ENCODE data around the gene SSBP3. TPM values are rescaled to one million over a fixed set of nuclear protein-coding genes. Genes with fewer than 3 reads are reported as not detected.
"Not testable (repeated sequence)": the region's sequence is repeated elsewhere in the genome, so short reads cannot be mapped to it uniquely, and the experiment has no call there.

The SSBP3 gene
- total and polyA plus RNA-seq, 5 donors: 25.4 to 55.8 (median 32.5) TPM

DNA sequence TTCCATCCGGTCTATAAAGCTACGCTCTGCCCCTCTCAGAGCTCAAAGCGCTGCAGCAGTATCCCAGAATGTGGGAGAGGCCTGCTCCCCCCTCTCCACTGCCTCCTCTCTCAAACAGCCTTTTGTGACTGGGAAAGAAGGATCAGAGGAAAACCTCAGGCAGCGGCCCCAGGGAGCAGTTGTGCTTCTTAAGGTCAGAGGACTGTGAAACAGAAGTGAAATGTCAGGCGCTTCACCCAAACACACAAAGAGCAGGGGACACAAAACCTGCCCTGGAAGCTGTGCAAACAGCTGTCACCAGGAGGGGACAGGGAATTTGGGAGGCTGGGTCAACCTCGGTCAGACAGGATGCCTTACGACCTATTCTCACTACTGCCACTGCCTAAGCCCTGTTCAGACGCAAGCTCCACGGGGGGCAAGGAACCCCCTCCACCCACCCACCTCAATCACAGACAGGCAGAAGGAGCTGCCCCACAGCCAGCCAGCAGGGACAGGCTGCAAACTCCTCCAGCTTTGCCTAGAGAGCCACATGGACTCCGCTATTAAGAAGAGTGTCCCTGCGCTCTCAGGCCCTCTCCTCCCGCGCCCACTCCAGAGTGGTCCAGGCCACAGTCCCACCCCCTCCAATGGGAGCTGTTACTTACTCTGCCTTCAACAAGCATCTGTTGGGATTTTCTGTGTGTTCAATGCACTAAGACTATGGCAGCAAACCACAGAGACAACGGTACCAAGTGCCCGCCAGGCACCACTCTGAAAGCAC is 14.6 kb downstream of the SSBP3 start:
- H3K4me1 ChIP-seq (ENCODE audit: control insufficient read depth, insufficient read depth, low read length): peaks cover 8% of the 10 kb centered on the region
- H3K27me3 ChIP-seq (ENCODE audit: control insufficient read depth, insufficient read depth): no peaks in the 10 kb centered on the region
- no peak for ATAC-seq
- 90% methylated on average over 15 of the region's 15 CpGs for WGBS
- H3K27ac ChIP-seq (ENCODE audit: low read length): no peak overlapping the region
- no peaks in the 10 kb centered on the region for H3K9me3 ChIP-seq (ENCODE audit: control insufficient read depth, low read length)
- H3K4me3 ChIP-seq (ENCODE audit: low read length): no peak overlapping the region
- no peak for DNase-seq
- intact Hi-C loops (cut with DNase I): no loop called here

DNA sequence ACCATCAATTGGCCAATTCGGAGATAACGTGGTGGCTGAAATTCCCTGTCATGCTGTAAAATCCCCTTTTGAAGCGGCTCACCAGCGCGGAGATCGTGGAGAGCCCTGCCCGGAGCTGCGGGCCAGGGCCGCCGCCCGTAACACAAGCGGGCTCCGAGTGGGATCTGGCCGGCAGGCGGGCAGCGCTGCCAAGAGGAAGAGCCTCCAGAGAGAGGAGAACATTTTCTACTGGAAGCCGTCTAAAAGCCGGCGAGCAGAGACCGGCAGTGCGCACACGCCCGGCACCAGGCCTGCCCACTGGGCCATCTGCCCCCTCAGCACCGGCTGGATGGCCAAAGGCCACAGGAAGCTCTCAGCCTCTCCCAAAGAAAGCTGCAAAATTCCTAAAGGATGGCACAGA is 15.5 kb downstream of the SSBP3 start:
- intact Hi-C loops (cut with DNase I): no loop called here
- Histone ChIP-seq H3K4me3 (ENCODE audit: low read length) (no peak overlapping the region), H3K27me3 (ENCODE audit: control insufficient read depth, insufficient read depth) (no peaks in the 10 kb centered on the region), H3K27ac (ENCODE audit: low read length) (no peak overlapping the region), H3K4me1 (ENCODE audit: control insufficient read depth, insufficient read depth, low read length) (peaks cover 8% of the 10 kb centered on the region), H3K9me3 (ENCODE audit: control insufficient read depth, low read length) (no peaks in the 10 kb centered on the region)
- peak; percentile 42 to 59 (median 55) for DNase-seq
- 89% methylated on average over 24 of the region's 24 CpGs for WGBS
- no peak for ATAC-seq

DNA sequence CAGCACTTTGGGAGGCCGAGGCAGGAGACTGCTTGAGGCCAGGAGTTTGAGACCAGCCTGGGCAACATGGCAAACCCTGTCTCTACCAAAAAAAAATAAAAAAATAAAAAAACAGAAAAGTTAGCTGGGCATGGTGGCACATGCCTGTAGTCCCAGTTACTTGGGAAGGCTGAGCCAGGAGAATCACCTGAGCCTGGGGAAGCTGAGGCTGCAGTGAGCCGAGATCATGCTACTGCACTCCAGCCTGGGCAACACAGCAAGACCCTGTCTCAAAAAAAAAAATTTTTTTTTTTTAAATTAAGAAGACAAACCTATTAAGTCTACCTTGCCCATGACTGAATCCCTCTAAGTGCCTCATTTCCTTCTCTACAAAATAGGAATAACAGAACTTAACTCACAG is 16.6 kb downstream of the SSBP3 start:
- WGBS: 98% methylated on average over 2 of the region's 2 CpGs
- H3K9me3 ChIP-seq (ENCODE audit: control insufficient read depth, low read length); H3K27me3 ChIP-seq (ENCODE audit: control insufficient read depth, insufficient read depth); DNase-seq; ATAC-seq; H3K4me3 ChIP-seq (ENCODE audit: low read length); intact Hi-C loops (cut with DNase I); H3K27ac ChIP-seq (ENCODE audit: low read length): not testable (repeated sequence)
- peaks cover 17% of the 10 kb centered on the region for H3K4me1 ChIP-seq (ENCODE audit: control insufficient read depth, insufficient read depth, low read length)

DNA sequence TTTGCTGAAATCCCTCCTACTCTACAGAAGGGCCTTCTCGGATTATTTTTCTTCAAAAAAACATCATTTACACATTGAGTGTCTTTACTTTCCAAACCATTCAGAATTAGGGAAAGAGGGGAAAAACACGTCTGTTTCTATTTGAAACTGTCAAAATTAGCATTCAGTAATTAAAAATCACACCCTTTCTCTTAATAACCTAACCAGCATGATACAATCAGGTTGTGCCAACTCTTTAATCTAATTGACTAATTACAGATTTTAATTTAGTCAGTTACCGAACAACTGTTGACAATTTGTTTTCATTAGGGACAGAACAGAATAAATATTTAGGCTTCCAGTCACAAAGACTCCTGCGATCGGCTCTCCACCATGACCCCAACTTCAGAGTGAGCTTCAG is 18.8 kb downstream of the SSBP3 start:
- ATAC-seq (no peak), DNase-seq (no peak)
- 91% methylated on average over 5 of the region's 5 CpGs for WGBS
- no peaks in the 10 kb centered on the region for H3K9me3 ChIP-seq (ENCODE audit: control insufficient read depth, low read length)
- no peaks in the 10 kb centered on the region for H3K27me3 ChIP-seq (ENCODE audit: control insufficient read depth, insufficient read depth)
- H3K27ac ChIP-seq (ENCODE audit: low read length): no peak overlapping the region
- no peak overlapping the region for H3K4me3 ChIP-seq (ENCODE audit: low read length)
- intact Hi-C loops (cut with DNase I): no loop called here
- H3K4me1 ChIP-seq (ENCODE audit: control insufficient read depth, insufficient read depth, low read length): peaks cover 13% of the 10 kb centered on the region

DNA sequence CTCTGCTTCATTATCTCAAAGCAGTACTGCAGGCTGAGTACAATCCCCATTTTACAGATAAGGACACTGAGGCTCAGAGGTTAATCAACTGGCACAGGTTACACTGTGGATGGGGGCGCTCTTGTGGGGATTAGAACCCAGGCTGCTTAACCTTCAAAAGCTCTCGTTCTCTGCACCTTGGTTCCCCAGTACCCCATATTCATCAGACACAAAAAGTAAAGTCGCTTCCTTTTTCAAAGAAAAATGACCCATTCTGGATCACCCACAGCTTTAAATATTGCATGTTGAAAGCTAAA is 20.5 kb downstream of the SSBP3 start:
- intact Hi-C loops (cut with DNase I): no loop called here
- ATAC-seq: no peak
- Histone ChIP-seq H3K9me3 (ENCODE audit: control insufficient read depth, low read length) (no peaks in the 10 kb centered on the region), H3K27ac (ENCODE audit: low read length) (no peak overlapping the region), H3K27me3 (ENCODE audit: control insufficient read depth, insufficient read depth) (no peaks in the 10 kb centered on the region), H3K4me1 (ENCODE audit: control insufficient read depth, insufficient read depth, low read length) (peaks cover 13% of the 10 kb centered on the region), H3K4me3 (ENCODE audit: low read length) (no peak overlapping the region)
- no peak for DNase-seq
- 96% methylated on average over 3 of the region's 3 CpGs for WGBS

DNA sequence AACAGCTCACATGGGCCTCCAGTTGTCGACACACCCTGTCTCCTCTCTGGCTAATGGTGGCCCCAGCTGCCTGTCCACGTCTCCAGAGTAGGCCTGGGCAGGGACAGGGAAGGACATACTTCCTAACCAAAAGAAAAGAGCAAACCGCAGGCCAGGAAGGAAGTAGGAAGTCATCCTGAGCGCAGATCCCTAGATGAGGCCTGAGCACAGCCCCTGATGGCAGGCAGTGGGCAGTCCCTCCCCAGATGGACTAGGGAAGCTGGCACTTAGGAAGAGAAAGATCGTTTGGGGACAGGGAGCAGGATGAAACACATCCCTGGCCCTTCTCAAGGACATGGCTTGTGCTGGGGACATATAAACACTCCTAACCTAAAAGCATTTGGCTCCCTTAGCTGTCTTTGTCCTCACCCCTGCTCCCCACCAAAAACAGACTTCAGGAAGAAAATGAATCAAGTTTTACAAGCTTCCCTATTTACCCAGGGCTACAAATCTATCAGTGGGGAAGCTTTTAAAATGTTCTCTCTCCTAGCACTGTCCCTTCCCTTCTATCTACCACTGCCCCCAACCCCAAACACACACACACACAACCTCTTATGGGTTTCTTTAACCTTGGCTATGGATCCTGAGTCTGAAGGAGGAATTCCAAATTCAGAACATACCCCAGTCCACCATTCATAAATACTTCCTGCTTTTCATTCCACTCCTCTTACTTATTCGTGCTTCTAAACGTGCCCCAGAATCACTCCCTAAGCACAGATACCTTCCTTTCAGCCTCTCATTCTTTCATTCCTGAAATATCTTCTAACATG is 21.1 kb downstream of the SSBP3 start:
- intact Hi-C loops (cut with DNase I): no loop called here
- WGBS: 27% methylated on average over 7 of the region's 7 CpGs
- Histone ChIP-seq H3K9me3 (ENCODE audit: control insufficient read depth, low read length) (no peaks in the 10 kb centered on the region), H3K27me3 (ENCODE audit: control insufficient read depth, insufficient read depth) (no peaks in the 10 kb centered on the region), H3K27ac (ENCODE audit: low read length) (peak overlapping the region; percentile 57), H3K4me3 (ENCODE audit: low read length) (no peak overlapping the region), H3K4me1 (ENCODE audit: control insufficient read depth, insufficient read depth, low read length) (peaks cover 14% of the 10 kb centered on the region)
- peak in 1 of 3 donors; percentile 62 for DNase-seq
- ATAC-seq: peak; percentile 39 to 50

DNA sequence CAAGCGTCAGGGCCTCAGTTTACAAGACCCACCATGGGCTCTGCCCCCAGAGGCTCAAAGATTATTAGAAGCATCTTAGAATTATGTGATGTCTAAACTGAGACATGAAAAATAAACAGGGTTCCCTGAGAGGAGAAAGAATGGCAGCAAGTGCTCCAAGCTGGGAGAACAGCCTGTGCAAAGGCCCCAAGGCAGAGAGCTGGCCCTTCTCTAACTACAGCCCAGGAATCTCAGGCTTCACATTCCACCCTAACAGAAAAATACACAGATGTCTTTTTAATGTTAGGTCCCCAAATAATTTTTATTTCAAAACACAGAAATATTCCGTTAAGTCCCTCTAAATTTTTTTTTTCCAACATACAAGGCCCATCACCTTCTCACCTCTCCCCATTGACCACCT is 21.7 kb downstream of the SSBP3 start:
- DNase-seq (no peak), ATAC-seq (no peak)
- intact Hi-C loops (cut with DNase I): no loop called here
- 96% methylated on average over 2 of the region's 2 CpGs for WGBS
- Histone ChIP-seq H3K27me3 (ENCODE audit: control insufficient read depth, insufficient read depth) (no peaks in the 10 kb centered on the region), H3K4me3 (ENCODE audit: low read length) (no peak overlapping the region), H3K4me1 (ENCODE audit: control insufficient read depth, insufficient read depth, low read length) (peaks cover 20% of the 10 kb centered on the region), H3K27ac (ENCODE audit: low read length) (peak overlapping the region; percentile 57), H3K9me3 (ENCODE audit: control insufficient read depth, low read length) (no peaks in the 10 kb centered on the region)

DNA sequence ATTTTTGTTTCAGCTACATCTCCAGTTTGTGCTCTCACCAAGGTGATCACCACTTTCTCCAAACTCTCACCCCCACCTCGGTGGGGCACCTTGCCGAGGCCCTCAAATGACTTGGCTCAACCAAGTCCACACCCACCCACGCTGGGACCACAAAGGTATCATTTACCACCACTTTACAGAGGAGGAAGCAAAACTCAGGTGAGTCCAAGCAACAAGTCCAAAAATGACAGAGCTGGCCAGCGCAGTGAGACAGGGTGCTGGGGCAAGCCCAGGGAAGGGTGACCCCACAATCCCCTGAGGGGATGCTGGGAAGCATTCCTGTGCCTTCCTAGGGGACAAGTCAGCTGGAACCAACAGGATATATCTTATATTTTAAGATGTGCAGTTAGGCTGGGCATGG is 24.7 kb downstream of the SSBP3 start:
- 94% methylated on average over 4 of the region's 4 CpGs for WGBS
- no peak for ATAC-seq
- Histone ChIP-seq H3K4me1 (ENCODE audit: control insufficient read depth, insufficient read depth, low read length) (peaks cover 32% of the 10 kb centered on the region), H3K27me3 (ENCODE audit: control insufficient read depth, insufficient read depth) (no peaks in the 10 kb centered on the region), H3K27ac (ENCODE audit: low read length) (no peak overlapping the region), H3K4me3 (ENCODE audit: low read length) (no peak overlapping the region), H3K9me3 (ENCODE audit: control insufficient read depth, low read length) (no peaks in the 10 kb centered on the region)
- intact Hi-C loops (cut with DNase I): no loop called here
- DNase-seq: no peak

DNA sequence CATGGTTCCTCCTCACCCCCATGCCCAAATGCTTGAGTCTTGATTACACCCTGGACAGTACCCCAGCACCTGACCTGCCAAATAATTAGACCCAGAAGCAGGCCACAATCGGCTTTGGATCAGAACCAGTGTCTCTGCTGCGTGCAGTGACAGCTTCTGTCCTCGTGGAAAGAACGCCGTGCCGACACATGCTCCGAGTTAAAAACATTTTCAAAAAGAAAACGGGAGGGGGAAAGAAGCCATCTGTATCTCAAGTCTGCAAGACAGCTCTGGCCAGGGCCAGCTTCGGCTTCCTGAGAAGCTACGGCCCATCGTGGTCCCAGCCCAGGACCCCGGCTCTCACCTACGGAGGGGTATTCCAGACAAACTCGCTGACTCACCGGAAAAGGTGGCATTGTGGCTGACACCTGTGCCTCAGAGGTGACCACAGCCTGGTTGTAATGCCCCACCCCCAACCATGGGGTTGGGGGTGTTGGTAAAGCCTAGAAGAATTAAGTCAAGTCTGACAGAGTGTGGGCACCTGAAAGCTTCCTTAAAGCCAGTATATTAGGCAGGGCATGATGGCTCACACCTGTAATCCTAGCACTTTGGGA is 25.8 kb downstream of the SSBP3 start:
- H3K4me1 ChIP-seq (ENCODE audit: control insufficient read depth, insufficient read depth, low read length): peaks cover 29% of the 10 kb centered on the region
- no peak for ATAC-seq
- 49% methylated on average over 15 of the region's 15 CpGs for WGBS

DNA sequence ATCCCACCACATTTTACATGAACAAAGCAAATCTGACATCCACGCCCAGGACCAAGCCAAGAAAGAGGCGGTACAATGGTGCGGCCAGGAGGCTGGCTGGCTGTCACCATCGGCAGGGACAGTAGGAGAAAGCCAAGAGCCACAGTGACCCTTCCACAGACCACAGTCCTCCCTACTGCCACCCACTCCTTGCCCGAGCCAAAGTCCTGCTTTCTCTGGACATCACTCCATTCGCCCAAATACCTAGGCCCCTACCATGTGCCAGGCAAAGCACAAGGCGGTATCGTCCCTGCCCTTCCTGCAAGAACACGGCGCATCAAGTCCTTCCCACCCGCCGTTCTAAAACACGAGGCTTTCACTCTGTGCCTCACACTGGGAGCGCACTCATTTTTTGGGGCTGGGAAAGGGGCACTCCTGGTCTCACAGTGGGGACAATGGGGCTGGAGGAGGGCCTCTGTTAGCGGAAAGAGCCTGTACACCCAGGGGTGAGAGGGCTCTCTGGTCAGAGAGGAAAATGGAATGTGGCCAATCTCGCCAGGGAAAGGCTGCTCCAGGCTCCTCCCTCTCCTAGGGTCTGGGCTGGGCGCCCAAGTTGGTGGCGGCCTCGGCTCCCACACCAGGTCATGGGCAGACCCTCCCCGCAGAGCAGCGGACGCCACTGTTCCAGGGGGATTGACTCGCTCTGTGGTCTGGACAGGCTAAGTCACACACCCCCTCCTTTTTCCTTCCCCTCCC is 26.5 kb downstream of the SSBP3 start:
- Histone ChIP-seq H3K27ac (ENCODE audit: low read length) (peak overlapping the region; percentile 46), H3K4me1 (ENCODE audit: control insufficient read depth, insufficient read depth, low read length) (peaks cover 27% of the 10 kb centered on the region), H3K9me3 (ENCODE audit: control insufficient read depth, low read length) (no peaks in the 10 kb centered on the region), H3K27me3 (ENCODE audit: control insufficient read depth, insufficient read depth) (no peaks in the 10 kb centered on the region), H3K4me3 (ENCODE audit: low read length) (no peak overlapping the region)
- intact Hi-C loops (cut with DNase I): no loop called here
- DNase-seq (peak; percentile 66 to 87 (median 81)), ATAC-seq (peak; percentile 71 to 83)
- 61% methylated on average over 23 of the region's 23 CpGs for WGBS

More for the DNA sequence above, 25.8 kb downstream of the SSBP3 start:
- intact Hi-C loops (cut with DNase I): no loop called here
- H3K4me3 ChIP-seq (ENCODE audit: low read length): no peak overlapping the region
- peak in 1 of 3 donors; percentile 59 for DNase-seq
- no peaks in the 10 kb centered on the region for H3K9me3 ChIP-seq (ENCODE audit: control insufficient read depth, low read length)
- no peaks in the 10 kb centered on the region for H3K27me3 ChIP-seq (ENCODE audit: control insufficient read depth, insufficient read depth)
- H3K27ac ChIP-seq (ENCODE audit: low read length): peak overlapping the region; percentile 46
